ENCODE results near the gene CCDC7. TPM values are rescaled to one million over a fixed set of nuclear protein-coding genes. Genes with fewer than 3 reads are reported as not detected.

CCDC7 gene
- total and polyA plus RNA-seq, 7 experiments from 2014 or later, result 7.7 to 98.7 (median 62.9) TPM

GRCh38 chr10:32878646-32879045, 432.7 kb downstream of the CCDC7 start:
- H3K27ac Mint-ChIP-seq, result no peak overlapping the region
- peaks cover 0 to 15% (median 0%) of the 10 kb centered on the region in 5 donors for H3K36me3 Mint-ChIP-seq
- H3K9me3 Mint-ChIP-seq, result peaks cover 0 to 8% (median 0%) of the 10 kb centered on the region in 11 donors
- H3K4me1 ChIP-seq (ENCODE audit: control insufficient read depth in 2 of 2, insufficient read depth in 2 of 2, low read length in 2 of 2), result no peaks in the 10 kb centered on the region
- no peaks in the 10 kb centered on the region for H3K27me3 ChIP-seq (ENCODE audit: control insufficient read depth in 2 of 2, insufficient read depth in 2 of 2, low read length in 2 of 2)
- H3K27ac ChIP-seq (ENCODE audit: low read depth, low read length), result no peak overlapping the region
- no peaks in the 10 kb centered on the region for H3K4me1 Mint-ChIP-seq
- no peaks in the 10 kb centered on the region for H3K9me3 ChIP-seq (ENCODE audit: control insufficient read depth in 2 of 3, low read length in 3 of 3)
- intact Hi-C loops (cut with micrococcal nuclease), result no loop called here
- CTCF ChIA-PET, result no interaction called here
- ATAC-seq (no peak), DNase-seq (no peak)
- no peaks in the 10 kb centered on the region for H3K36me3 ChIP-seq (ENCODE audit: control insufficient read depth in 2 of 3, insufficient read depth in 3 of 3, low read length in 3 of 3)
- POLR2A ChIA-PET, result no interaction called here
- no peak overlapping the region for H3K4me3 ChIP-seq (ENCODE audit: low read length)
- H3K4me3 Mint-ChIP-seq, result no peak overlapping the region
- no peaks in the 10 kb centered on the region for H3K27me3 Mint-ChIP-seq

GRCh38 chr10:32882076-32882475, 436.1 kb downstream of the CCDC7 start:
- ChIA-PET POLR2A (no interaction called here), CTCF (no interaction called here)
- no peaks in the 10 kb centered on the region for H3K36me3 ChIP-seq (ENCODE audit: control insufficient read depth in 2 of 3, insufficient read depth in 3 of 3, low read length in 3 of 3)
- Mint-ChIP-seq H3K4me3 (no peak overlapping the region), H3K36me3 (peaks cover 0 to 13% (median 0%) of the 10 kb centered on the region in 5 donors), H3K27me3 (no peaks in the 10 kb centered on the region), H3K27ac (no peak overlapping the region), H3K4me1 (no peaks in the 10 kb centered on the region), H3K9me3 (peaks cover 0 to 2% (median 0%) of the 10 kb centered on the region in 11 donors)
- DNase-seq (no peak), ATAC-seq (no peak)
- H3K9me3 ChIP-seq (ENCODE audit: control insufficient read depth in 2 of 3, low read length in 3 of 3), result no peaks in the 10 kb centered on the region
- no peaks in the 10 kb centered on the region for H3K4me1 ChIP-seq (ENCODE audit: control insufficient read depth in 2 of 2, insufficient read depth in 2 of 2, low read length in 2 of 2)
- no peaks in the 10 kb centered on the region for H3K27me3 ChIP-seq (ENCODE audit: control insufficient read depth in 2 of 2, insufficient read depth in 2 of 2, low read length in 2 of 2)
- no peak overlapping the region for H3K4me3 ChIP-seq (ENCODE audit: low read length)
- intact Hi-C loops (cut with micrococcal nuclease), result no loop called here
- no peak overlapping the region for H3K27ac ChIP-seq (ENCODE audit: low read depth, low read length)

GRCh38 chr10:32887481-32887880, 441.5 kb downstream of the CCDC7 start:
- Mint-ChIP-seq H3K4me3 (no peak overlapping the region), H3K27ac (no peak overlapping the region), H3K27me3 (no peaks in the 10 kb centered on the region), H3K9me3 (no peaks in the 10 kb centered on the region), H3K36me3 (peaks cover 0 to 7% (median 0%) of the 10 kb centered on the region in 5 donors), H3K4me1 (peaks cover 0 to 7% (median 4%) of the 10 kb centered on the region in 7 donors)
- Histone ChIP-seq H3K36me3 (ENCODE audit: control insufficient read depth in 2 of 3, insufficient read depth in 3 of 3, low read length in 3 of 3) (no peaks in the 10 kb centered on the region), H3K9me3 (ENCODE audit: control insufficient read depth in 2 of 3, low read length in 3 of 3) (no peaks in the 10 kb centered on the region), H3K27me3 (ENCODE audit: control insufficient read depth in 2 of 2, insufficient read depth in 2 of 2, low read length in 2 of 2) (no peaks in the 10 kb centered on the region), H3K4me1 (ENCODE audit: control insufficient read depth in 2 of 2, insufficient read depth in 2 of 2, low read length in 2 of 2) (no peaks in the 10 kb centered on the region), H3K27ac (ENCODE audit: low read depth, low read length) (no peak overlapping the region), H3K4me3 (ENCODE audit: low read length) (no peak overlapping the region)
- DNase-seq, result no peak
- ChIA-PET CTCF (no interaction called here), POLR2A (no interaction called here)
- intact Hi-C loops (cut with micrococcal nuclease), result no loop called here
- no peak for ATAC-seq

- peak overlapping the region in 1 of 9 donors; percentile 3 for H3K27ac Mint-ChIP-seq
- H3K4me3 ChIP-seq (ENCODE audit: low read length), result no peak overlapping the region
- H3K36me3 ChIP-seq (ENCODE audit: control insufficient read depth in 2 of 3, insufficient read depth in 3 of 3, low read length in 3 of 3), result no peaks in the 10 kb centered on the region
- H3K27me3 ChIP-seq (ENCODE audit: control insufficient read depth in 2 of 2, insufficient read depth in 2 of 2, low read length in 2 of 2), result no peaks in the 10 kb centered on the region
- peaks cover 0 to 7% (median 0%) of the 10 kb centered on the region in 5 donors for H3K36me3 Mint-ChIP-seq
- ATAC-seq, result no peak
- no peaks in the 10 kb centered on the region for H3K9me3 Mint-ChIP-seq
- no peak overlapping the region for H3K27ac ChIP-seq (ENCODE audit: low read depth, low read length)
- CTCF ChIA-PET, result no interaction called here
- no peak overlapping the region for H3K4me3 Mint-ChIP-seq
- DNase-seq, result no peak
- H3K27me3 Mint-ChIP-seq, result no peaks in the 10 kb centered on the region
- intact Hi-C loops (cut with micrococcal nuclease), result no loop called here
- peaks cover 0 to 7% (median 4%) of the 10 kb centered on the region in 7 donors for H3K4me1 Mint-ChIP-seq
- no peaks in the 10 kb centered on the region for H3K9me3 ChIP-seq (ENCODE audit: control insufficient read depth in 2 of 3, low read length in 3 of 3)
- POLR2A ChIA-PET, result no interaction called here
- no peaks in the 10 kb centered on the region for H3K4me1 ChIP-seq (ENCODE audit: control insufficient read depth in 2 of 2, insufficient read depth in 2 of 2, low read length in 2 of 2)
Observed at GRCh38 chr10:32888161-32888927, 442.4 kb downstream of the CCDC7 start.

- ChIA-PET CTCF (interaction anchor here (0.5 to 0.6 kb wide), 2 partner anchors 303 to 369 kb away, joined by 3 to 4 read pairs; no protein-coding TSS in a partner anchor), POLR2A (no interaction called here)
- Mint-ChIP-seq H3K27ac (peak overlapping the region in 1 of 9 donors; percentile 63), H3K36me3 (peaks cover 0 to 7% (median 0%) of the 10 kb centered on the region in 5 donors), H3K9me3 (no peaks in the 10 kb centered on the region), H3K27me3 (no peaks in the 10 kb centered on the region), H3K4me1 (peaks cover 0 to 7% (median 4%) of the 10 kb centered on the region in 7 donors), H3K4me3 (peak overlapping the region in 1 of 10 donors; percentile 47)
- DNase-seq, result no peak
- no peaks in the 10 kb centered on the region for H3K27me3 ChIP-seq (ENCODE audit: control insufficient read depth in 2 of 2, insufficient read depth in 2 of 2, low read length in 2 of 2)
- no peak overlapping the region for H3K4me3 ChIP-seq (ENCODE audit: low read length)
- H3K36me3 ChIP-seq (ENCODE audit: control insufficient read depth in 2 of 3, insufficient read depth in 3 of 3, low read length in 3 of 3), result no peaks in the 10 kb centered on the region
- no peaks in the 10 kb centered on the region for H3K9me3 ChIP-seq (ENCODE audit: control insufficient read depth in 2 of 3, low read length in 3 of 3)
- no peak for ATAC-seq
- H3K4me1 ChIP-seq (ENCODE audit: control insufficient read depth in 2 of 2, insufficient read depth in 2 of 2, low read length in 2 of 2), result no peaks in the 10 kb centered on the region
- intact Hi-C loops (cut with micrococcal nuclease), result no loop called here
- H3K27ac ChIP-seq (ENCODE audit: low read depth, low read length), result no peak overlapping the region
Observed at GRCh38 chr10:32889631-32890212, 443.8 kb downstream of the CCDC7 start.

- intact Hi-C loops (cut with micrococcal nuclease), result no loop called here
- H3K27ac Mint-ChIP-seq, result no peak overlapping the region
- no peaks in the 10 kb centered on the region for H3K9me3 Mint-ChIP-seq
- DNase-seq (no peak), ATAC-seq (no peak)
- peaks cover 0 to 10% (median 0%) of the 10 kb centered on the region in 5 donors for H3K36me3 Mint-ChIP-seq
- H3K4me1 Mint-ChIP-seq, result peaks cover 0 to 7% (median 4%) of the 10 kb centered on the region in 7 donors
- Histone ChIP-seq H3K4me3 (ENCODE audit: low read length) (no peak overlapping the region), H3K27me3 (ENCODE audit: control insufficient read depth in 2 of 2, insufficient read depth in 2 of 2, low read length in 2 of 2) (no peaks in the 10 kb centered on the region), H3K9me3 (ENCODE audit: control insufficient read depth in 2 of 3, low read length in 3 of 3) (no peaks in the 10 kb centered on the region), H3K36me3 (ENCODE audit: control insufficient read depth in 2 of 3, insufficient read depth in 3 of 3, low read length in 3 of 3) (no peaks in the 10 kb centered on the region), H3K27ac (ENCODE audit: low read depth, low read length) (no peak overlapping the region), H3K4me1 (ENCODE audit: control insufficient read depth in 2 of 2, insufficient read depth in 2 of 2, low read length in 2 of 2) (no peaks in the 10 kb centered on the region)
- H3K27me3 Mint-ChIP-seq, result no peaks in the 10 kb centered on the region
- ChIA-PET CTCF (interaction anchor here (0.6 kb wide), 1 partner anchor 370 kb away, joined by 3 read pairs; no protein-coding TSS in a partner anchor), POLR2A (no interaction called here)
- H3K4me3 Mint-ChIP-seq, result no peak overlapping the region
Observed at GRCh38 chr10:32890444-32890843, 444.5 kb downstream of the CCDC7 start.
